NT2/D1 (cell line): ENCODE measurements around the gene FGFR2.

Experiments
- YY1 ChIP-seq: IDR thresholded peaks from 2 replicates; pipeline ENCODE4 v1.6.1; 2011; ENCODE audit not compliant: insufficient read length, insufficient read depth
- ZNF274 ChIP-seq: IDR thresholded peaks from 2 replicates; pipeline ENCODE4 v1.6.1; 2011; ENCODE audit warnings: mild to moderate bottlenecking, low read depth, low read length

- TF ChIP-seq YY1 (no peak), ZNF274 (no peak)
Observed at GRCh38 chr10:121594623-121595350, 3.5 kb downstream of the FGFR2 start.
